K562 (cell line): ENCODE data around the gene KPTN. TPM values are rescaled to one million over a fixed set of nuclear protein-coding genes. Genes with fewer than 3 reads are reported as not detected.

Experiments
- ATAC-seq: fragments of 200-7000 bp; cut with Tn5 transposase; 3 replicates; pipeline ENCODE4 v1.9.1; 2020; ENCODE audit warnings: moderate library complexity
- BruUV-seq: library from RNA; stranded (reverse); fragments of 400-500 nt; replicated peaks from 2 replicates; lab custom pipeline; 2021; lab: Mats Ljungman, UMichigan
- CTCF ChIA-PET: fragments of 300-600 bp; formaldehyde crosslinking; extraction: SDS; loops from one replicate; lab custom pipeline; 2021; ENCODE audit warnings: low intra/inter-chr PET ratio; lab: Yijun Ruan, JAX
- POLR2A ChIA-PET: fragments of 300-600, 350-650 bp; sonication (Branson Sonifier 250); formaldehyde crosslinking; extraction: SDS; loops from one replicate; lab custom pipeline; 2021; ENCODE audit warnings: antibody characterized with exemption, inconsistent platforms; lab: Yijun Ruan, JAX
- DNase-seq, 4 experiments: peaks; one replicate each; pipeline versions ENCODE4 v3.0.0 to v3.0.0-alpha.2; 2011 to 2018; ENCODE audit warnings: low spot score in 3 of 4, mixed read lengths in 3 of 4; ENCODE audit errors: extremely low read depth in 1 of 4
- FAIRE-seq: peaks from 2 replicates; lab custom pipeline; 2011; peaks lifted over from hg19 to GRCh38; lab: Jason Lieb, UNC
- H2AFZ ChIP-seq: 2 replicates; pipeline ENCODE4 v1.6.0; 2011; ENCODE audit warnings: low read depth, low read length, control low read depth, inconsistent platforms
- H3K27ac ChIP-seq: fragments of 200-600 bp; 3 replicates; pipeline ENCODE4 v1.8.0; 2011; ENCODE audit warnings: low read depth, mild to moderate bottlenecking, control low read depth, inconsistent platforms, low read length, moderate library complexity, mixed read lengths; ENCODE audit errors: extremely low read depth
- H3K27me3 ChIP-seq, 2 experiments: fragments of 300-600 bp in 1 of 2; 2 replicates in 1 of 2; 3 replicates in 1 of 2; pipeline versions ENCODE4 v1.6.0 to v1.8.0; 2011; ENCODE audit warnings: inconsistent platforms in 2 of 2, low read length in 2 of 2, mild to moderate bottlenecking in 1 of 2, mixed read lengths in 1 of 2, moderate library complexity in 1 of 2; ENCODE audit not compliant: control insufficient read depth in 2 of 2, insufficient read depth in 2 of 2
- H3K36me3 ChIP-seq: fragments of 300-600 bp; 3 replicates; pipeline ENCODE4 v1.8.0; 2011; ENCODE audit warnings: mild to moderate bottlenecking, low read length, inconsistent platforms; ENCODE audit not compliant: control insufficient read depth, insufficient read depth
- H3K4me1 ChIP-seq, 2 experiments: fragments of 200-600 bp in 1 of 2; replicated peaks in 1 of 2; 2 replicates in 1 of 2; 3 replicates in 1 of 2; pipeline versions ENCODE4 v1.5.1 to v1.8.0; 2011; ENCODE audit warnings: inconsistent platforms in 2 of 2, low read length in 2 of 2, mild to moderate bottlenecking in 1 of 2, mixed read lengths in 1 of 2, moderate library complexity in 1 of 2; ENCODE audit not compliant: control insufficient read depth in 2 of 2, insufficient read depth in 2 of 2
- H3K4me2 ChIP-seq: 2 replicates; pipeline ENCODE4 v1.6.1; 2011; ENCODE audit warnings: low read length, control low read depth, inconsistent platforms, mixed read lengths; ENCODE audit not compliant: insufficient read depth
- H3K4me3 ChIP-seq: fragments of 200-600 bp; sonication (generic), shearing (Covaris generic); 2 replicates; pipeline ENCODE4 v1.5.1; 2016; ENCODE audit warnings: control low read depth, inconsistent platforms
- H3K79me2 ChIP-seq: fragments of 200-600 bp; 3 replicates; pipeline ENCODE4 v1.8.0; 2011; ENCODE audit warnings: low read length, inconsistent platforms; ENCODE audit not compliant: control insufficient read depth, insufficient read depth
- H3K9ac ChIP-seq, 2 experiments: 2 replicates each; pipeline versions ENCODE4 v1.6.0 to v1.6.1; 2011; ENCODE audit warnings: low read depth in 2 of 2, low read length in 2 of 2, control low read depth in 1 of 2, inconsistent platforms in 1 of 2, mild to moderate bottlenecking in 1 of 2, mixed read lengths in 1 of 2; ENCODE audit not compliant: insufficient read depth in 1 of 2
- H3K9me1 ChIP-seq: one replicate; pipeline ENCODE4 v1.6.0; 2011; ENCODE audit warnings: inconsistent platforms, mild to moderate bottlenecking, low read length, moderate library complexity; ENCODE audit not compliant: control insufficient read depth, insufficient read depth
- H3K9me3 ChIP-seq: replicated peaks from 2 replicates; pipeline ENCODE4 v1.5.1; 2011; ENCODE audit warnings: low read depth, low read length, inconsistent platforms; ENCODE audit not compliant: control insufficient read depth, insufficient read depth
- H4K20me1 ChIP-seq: replicated peaks from 2 replicates; pipeline ENCODE4 v1.6.1; 2011; ENCODE audit warnings: low read length, inconsistent platforms, mixed read lengths; ENCODE audit not compliant: control insufficient read depth, insufficient read depth
- POLR2G ChIP-seq: fragments of 200-400 bp; formaldehyde crosslinking; IDR thresholded peaks from 2 replicates; pipeline ENCODE4 v1.6.1; 2017; ENCODE audit warnings: low read depth, mild to moderate bottlenecking, antibody characterized with exemption, low read length, moderate library complexity
- PRPF4 ChIP-seq: fragments of 200-400 bp; formaldehyde crosslinking; IDR thresholded peaks from one replicate; pipeline ENCODE4 v1.6.1; 2017; ENCODE audit warnings: low read length, low read depth, mild to moderate bottlenecking; ENCODE audit not compliant: insufficient read depth, poor library complexity, severe bottlenecking
- ZEB2 ChIP-seq: fragments of 450-650 bp; IDR thresholded peaks from 2 replicates; pipeline ENCODE4 v1.6.1; 2016
- WGBS: fragments of 100-300 bp; shearing (Covaris generic); methylation state at CpG from one replicate; pipeline ENCODE4 v1.1.6; 2016; ENCODE audit warnings: low coverage, mixed read lengths; ENCODE audit not compliant: insufficient coverage; ENCODE audit errors: missing lambda C conversion rate; 5-methylcytosine and 5-hydroxymethylcytosine counted together
- in situ Hi-C: fragments of 300-500 bp; cut with MboI; formaldehyde crosslinking; loops from 4 replicates; pipeline ENCODE4 v1.15.0; 2018; ENCODE audit warnings: inconsistent platforms, mixed read lengths
- intact Hi-C: fragments of 100-400 bp; cut with micrococcal nuclease; formaldehyde crosslinking; loops from 2 replicates; pipeline ENCODE4 v1.14.2; 2022
- polyA plus RNA-seq, 8 experiments: library from polyadenylated mRNA; depleted of rRNA in 4 of 8; stranded (reverse) in 5 of 8; unstranded in 3 of 8; fragments of >200 nt; fragmentation: Nextera tagmentation in 2 of 8; fragmentation: Illumina TruSeq in 1 of 8; extraction: Ambion mirVana in 2 of 8; extraction: Trizol in 1 of 8; gene quantifications; 2 replicates each; pipeline versions ENCODE4 v1.2.1 to v1.2.3, GENCODE V29; 2011 to 2014; ENCODE audit warnings: inconsistent platforms in 1 of 8, missing spikeins in 1 of 8
- total RNA-seq, 7 experiments: library from RNA; depleted of rRNA in 6 of 7; stranded (reverse); fragments of >200 nt in 6 of 7; fragmentation: Illumina TruSeq in 2 of 7; extraction: Trizol in 2 of 7; gene quantifications; 2 replicates each; pipeline versions ENCODE4 v1.2.1 to v1.2.3, GENCODE V29; 2011 to 2021; ENCODE audit warnings: low replicate concordance in 1 of 7

KPTN gene
- total and polyA plus RNA-seq, 9 of the 15 experiments (the other 6 are each of a cell fraction or from before 2014, with no cell fraction given): 0.56 to 18.2 (median 8.5) TPM

GRCh38 chr19:47487551-47488515, 3.8 kb upstream of the KPTN start:
- in situ Hi-C loops: no loop called here
- Histone ChIP-seq H3K9me3 (no peaks in the 10 kb centered on the region), H2AFZ (no peak overlapping the region), H3K4me2 (no peak overlapping the region), H3K4me3 (no peak overlapping the region), H3K9ac (no peak overlapping the region), H3K79me2 (peaks cover 12% of the 10 kb centered on the region), H4K20me1 (no peaks in the 10 kb centered on the region), H3K9me1 (no peaks in the 10 kb centered on the region), H3K4me1 (peaks cover 3 to 55% of the 10 kb centered on the region in 2 experiments; a peak in 3 of 5 replicates), H3K36me3 (peaks cover 51% of the 10 kb centered on the region), H3K27ac (no peak overlapping the region), H3K27me3 (no peaks in the 10 kb centered on the region)
- WGBS: 83% methylated on average over 13 of the region's 19 CpGs
- no peak for ATAC-seq
- DNase-seq: no peak
- no peak for FAIRE-seq
- BruUV-seq: TSS peak; percentile 59
- TF ChIP-seq ZEB2: no peak
- TF ChIP-seq POLR2G: 0 out of 2 replicates have a peak, but pooled peaks have one; percentile 33
- intact Hi-C loops: no loop called here
- CTCF ChIA-PET: no interaction called here
- POLR2A ChIA-PET: interaction anchor here (0.7 to 2.0 kb wide), 5 partner anchors 9 to 396 kb away, joined by 3 to 9 read pairs (median 3); no protein-coding TSS in a partner anchor

- TF ChIP-seq PRPF4 (no peak), POLR2G (peak; percentile 39; the same call in 1 of the 2 replicates)
- Histone ChIP-seq H3K4me2 (no peak overlapping the region), H3K79me2 (peaks cover 12% of the 10 kb centered on the region), H4K20me1 (no peaks in the 10 kb centered on the region), H3K4me3 (no peak overlapping the region), H3K36me3 (peaks cover 42% of the 10 kb centered on the region), H3K27me3 (no peaks in the 10 kb centered on the region), H3K4me1 (peaks cover 3 to 46% of the 10 kb centered on the region in 2 experiments; a peak in 3 of 5 replicates), H3K27ac (no peak overlapping the region), H3K9me1 (no peaks in the 10 kb centered on the region), H3K9ac (peak overlapping the region in 1 of 2 experiments; percentile 75; a peak in 2 of 4 replicates), H2AFZ (no peak overlapping the region), H3K9me3 (no peaks in the 10 kb centered on the region)
- intact Hi-C loops: no loop called here
- ChIA-PET CTCF (no interaction called here), POLR2A (interaction anchor here (0.6 to 2.0 kb wide), 5 partner anchors 10 to 397 kb away, joined by 3 to 9 read pairs (median 4); no protein-coding TSS in a partner anchor)
- no TSS peak for BruUV-seq
- WGBS: 79% methylated on average over 9 of the region's 9 CpGs
- no peak for FAIRE-seq
- no peak for DNase-seq
- in situ Hi-C loops: no loop called here
- ATAC-seq: no peak
Measured at GRCh38 chr19:47486900-47487299, 2.9 kb upstream of the KPTN start.
